Astrocyte (in vitro differentiated cells and primary cell): ENCODE results near the gene GLRX2.

Experiments used
- EZH2 ChIP-seq: IDR thresholded peaks from 2 replicates; pipeline ENCODE4 v1.6.1; 2012; ENCODE audit warnings: mild to moderate bottlenecking, low read length, inconsistent platforms; ENCODE audit not compliant: insufficient read depth
- TF ChIP-seq, protein P1 (sequence below): IDR thresholded peaks from 2 replicates; pipeline ENCODE4 v1.5.1; 2011; ENCODE audit warnings: low read depth, mild to moderate bottlenecking, inconsistent platforms, low read length, moderate library complexity; ENCODE audit not compliant: insufficient read depth

GRCh38 chr1:193115629-193116227 lies 10.5 kb upstream of the GLRX2 start:
- TF ChIP-seq, protein P1, sequence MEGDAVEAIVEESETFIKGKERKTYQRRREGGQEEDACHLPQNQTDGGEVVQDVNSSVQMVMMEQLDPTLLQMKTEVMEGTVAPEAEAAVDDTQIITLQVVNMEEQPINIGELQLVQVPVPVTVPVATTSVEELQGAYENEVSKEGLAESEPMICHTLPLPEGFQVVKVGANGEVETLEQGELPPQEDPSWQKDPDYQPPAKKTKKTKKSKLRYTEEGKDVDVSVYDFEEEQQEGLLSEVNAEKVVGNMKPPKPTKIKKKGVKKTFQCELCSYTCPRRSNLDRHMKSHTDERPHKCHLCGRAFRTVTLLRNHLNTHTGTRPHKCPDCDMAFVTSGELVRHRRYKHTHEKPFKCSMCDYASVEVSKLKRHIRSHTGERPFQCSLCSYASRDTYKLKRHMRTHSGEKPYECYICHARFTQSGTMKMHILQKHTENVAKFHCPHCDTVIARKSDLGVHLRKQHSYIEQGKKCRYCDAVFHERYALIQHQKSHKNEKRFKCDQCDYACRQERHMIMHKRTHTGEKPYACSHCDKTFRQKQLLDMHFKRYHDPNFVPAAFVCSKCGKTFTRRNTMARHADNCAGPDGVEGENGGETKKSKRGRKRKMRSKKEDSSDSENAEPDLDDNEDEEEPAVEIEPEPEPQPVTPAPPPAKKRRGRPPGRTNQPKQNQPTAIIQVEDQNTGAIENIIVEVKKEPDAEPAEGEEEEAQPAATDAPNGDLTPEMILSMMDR = no peak
- no peak for TF ChIP-seq EZH2
